Muscle of arm (tissue), 14 donors: ENCODE results near the gene ZNF799. TPM values are rescaled to one million over a fixed set of nuclear protein-coding genes. Genes with fewer than 3 reads are reported as not detected.
"Not testable (repeated sequence)": the region's sequence is repeated elsewhere in the genome, so short reads cannot be mapped to it uniquely, and the experiment has no call there.

ENCODE experiments used
- DNase-seq: peaks from one replicate; pipeline ENCODE4 v3.0.0-alpha.2; 2013
- long read RNA-seq, 11 donors: transcript quantifications; one replicate each; lab custom pipeline, GENCODE V29; 2026
- polyA plus RNA-seq, 12 donors: library from polyadenylated mRNA; unstranded; fragments of 120-200 nt; gene quantifications; one replicate each; pipeline ENCODE4 v1.2.1, GENCODE V29; 2013; ENCODE audit not compliant: insufficient read length in 12 of 12

ZNF799 gene
- polyA plus RNA-seq = 1 to 10 TPM in 10 of 12 donors, not detected in 2; 3.0 to 6.5 (median 4.4) TPM
- long read RNA-seq, donor 1, partial matches to known transcripts = 0 of 2 reads
- long read RNA-seq, donor 1, other reads (novel, unspliced or antisense) = 0 of 2 reads
- long read RNA-seq, donor 2, full-length matches to known transcripts = 4 of 4 reads
- long read RNA-seq, donor 2, partial matches to known transcripts = 0 of 4 reads
- long read RNA-seq, donor 2, other reads (novel, unspliced or antisense) = 0 of 4 reads
- long read RNA-seq, donor 3, full-length matches to known transcripts = 1 of 1 reads
- long read RNA-seq, donor 3, partial matches to known transcripts = 0 of 1 reads
- long read RNA-seq, donor 3, other reads (novel, unspliced or antisense) = 0 of 1 reads
- long read RNA-seq, donor 4, partial matches to known transcripts = 0 of 1 reads
- long read RNA-seq, donor 4, other reads (novel, unspliced or antisense) = 0 of 1 reads
- long read RNA-seq, donor 5, full-length matches to known transcripts = 5 of 5 reads
- long read RNA-seq, donor 5, partial matches to known transcripts = 0 of 5 reads
- long read RNA-seq, donor 5, other reads (novel, unspliced or antisense) = 0 of 5 reads
- long read RNA-seq, donor 6 = 0 reads
- long read RNA-seq, donor 7, partial matches to known transcripts = 0 of 1 reads
- long read RNA-seq, donor 7, other reads (novel, unspliced or antisense) = 0 of 1 reads
- long read RNA-seq, donor 8 = 0 reads
- long read RNA-seq, donor 9, partial matches to known transcripts = 0 of 2 reads
- long read RNA-seq, donor 9, other reads (novel, unspliced or antisense) = 0 of 2 reads
- long read RNA-seq, donor 10, full-length matches to known transcripts = 1 of 1 reads
- long read RNA-seq, donor 10, partial matches to known transcripts = 0 of 1 reads
- long read RNA-seq, donor 10, other reads (novel, unspliced or antisense) = 0 of 1 reads
- long read RNA-seq, donor 11 = 0 reads

- peak; percentile 96 for DNase-seq
Observed at GRCh38 chr19:12400633-12401502, at the start of gene ZNF799. Gene ZNF799 (minus strand): TSS chr19:12401271. CDS start chr19:12401070, 201 bp downstream.

- DNase-seq = no peak
Observed at GRCh38 chr19:12450844-12451243, 49.8 kb upstream of the ZNF799 start.

DNA sequence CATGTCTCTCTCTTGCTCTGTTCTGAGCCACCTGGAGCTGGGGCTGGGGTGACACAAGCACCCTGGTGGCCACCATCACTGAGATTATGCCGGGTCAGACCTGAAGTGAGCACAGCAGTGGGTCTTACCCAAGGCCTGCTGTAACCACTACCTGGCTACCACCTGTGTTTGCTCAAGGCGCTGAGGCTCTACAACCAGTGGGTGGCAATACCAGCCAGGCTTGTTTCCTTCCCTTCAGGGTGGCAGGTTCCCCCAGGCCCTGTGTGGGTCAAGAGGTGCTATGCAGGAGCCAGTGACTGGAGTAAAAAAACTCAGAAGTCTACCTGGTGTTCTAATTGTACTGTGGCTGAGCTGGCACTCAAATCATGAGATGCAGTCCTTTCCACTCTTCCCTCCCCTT lies 47.7 kb upstream of the ZNF799 start:
- no peak for DNase-seq

DNA sequence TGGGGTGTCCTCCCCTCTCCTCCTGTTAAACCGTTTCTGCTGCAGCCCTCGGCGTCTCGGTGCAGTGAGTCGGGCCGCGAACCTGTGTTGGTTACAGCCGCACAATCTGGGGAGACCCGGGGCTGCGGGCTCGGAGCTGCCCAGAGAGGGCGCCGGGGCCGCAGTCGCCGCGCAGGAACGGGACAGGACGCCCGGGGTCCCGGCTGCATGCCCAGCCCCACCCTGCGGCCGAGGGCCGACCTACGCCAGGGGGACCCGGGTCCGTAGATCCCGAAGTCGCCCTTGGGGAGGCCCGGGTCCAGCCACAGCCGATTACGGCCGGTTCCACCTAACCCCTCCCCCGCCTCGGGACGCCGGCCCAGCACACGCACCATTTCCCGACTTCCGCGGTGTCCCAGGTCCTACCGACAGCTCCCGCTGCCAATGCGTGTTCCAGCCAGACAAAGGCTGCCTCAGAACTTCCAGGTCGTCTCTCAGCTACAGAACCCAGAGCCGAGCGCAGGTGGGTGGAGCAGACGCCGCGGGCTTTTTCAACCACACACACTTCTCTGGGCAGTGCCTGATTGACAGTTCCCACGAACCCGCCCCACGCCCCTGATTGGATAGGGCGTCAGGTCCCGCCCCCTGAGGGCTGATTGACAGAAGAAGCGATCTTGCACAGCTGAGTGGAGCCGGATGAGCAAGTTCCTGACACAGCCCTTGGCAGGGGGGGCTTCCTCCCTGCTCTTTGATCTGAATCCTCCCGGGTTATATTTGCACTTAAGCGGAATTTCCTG lies 39.7 kb upstream of the ZNF799 start, which contains the start of gene ZNF443:
ZNF443 (minus strand) TSS at position 481 of the 776 bp plus-strand sequence; CDS start at position 374, 107 bp downstream.
- DNase-seq = peak; percentile 98

GRCh38 chr19:12439686-12440540 lies 38.8 kb upstream of the ZNF799 start:
- peak; percentile 7 for DNase-seq

GRCh38 chr19:12430726-12431299 lies 29.7 kb upstream of the ZNF799 start:
- DNase-seq = not testable (repeated sequence)

DNA sequence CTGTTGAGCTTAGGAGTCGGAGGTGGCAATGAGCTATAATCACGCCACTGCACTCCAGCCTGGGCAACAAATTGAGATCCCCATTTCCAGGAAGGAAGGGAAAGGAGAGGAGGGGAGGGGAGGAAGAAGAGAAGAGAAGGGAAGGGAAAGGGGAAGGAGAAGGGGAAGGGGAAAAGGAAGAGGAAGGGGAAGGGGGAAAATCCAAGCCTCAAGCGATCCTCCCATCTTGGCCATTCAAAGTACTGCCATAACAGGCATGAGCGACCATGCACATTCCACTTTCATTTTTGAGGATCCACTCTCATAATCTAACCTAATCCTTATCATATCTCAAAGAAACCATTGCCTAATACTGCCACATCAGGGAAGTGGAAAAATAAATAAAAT lies 24.8 kb upstream of the ZNF799 start:
- no peak for DNase-seq

DNA sequence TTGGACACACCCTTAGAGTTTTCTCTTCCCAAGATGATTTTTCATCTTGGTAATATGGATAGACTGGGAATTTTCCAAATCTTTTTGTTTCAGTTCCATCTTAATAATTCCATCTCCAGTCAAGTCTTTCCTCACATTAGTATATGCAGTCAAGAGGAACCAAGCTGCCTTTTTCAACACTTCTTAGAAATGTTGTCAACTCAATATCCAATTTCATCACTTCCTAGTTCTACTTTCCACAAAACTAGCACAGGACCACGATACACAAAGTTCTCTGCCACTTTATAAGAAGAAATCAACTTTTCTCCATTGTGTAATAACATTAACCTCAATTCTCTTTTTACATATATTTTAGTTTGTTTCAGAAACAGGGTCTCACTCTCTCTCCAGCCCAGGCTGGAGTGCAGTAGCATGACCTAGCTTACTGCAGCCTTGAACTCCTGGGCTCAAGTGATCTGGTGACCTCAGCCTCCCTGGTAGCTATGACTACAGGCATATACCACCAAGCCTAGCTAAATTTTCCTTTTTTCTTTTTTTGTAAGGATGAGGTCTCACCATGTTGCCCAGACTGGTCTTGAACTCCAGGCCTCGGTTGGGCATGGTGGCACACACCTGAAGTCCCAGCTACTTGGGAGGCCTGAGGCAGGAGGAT lies 24.3 kb upstream of the ZNF799 start:
- no peak for DNase-seq

- not testable (repeated sequence) for DNase-seq
Observed at GRCh38 chr19:12417273-12417672, 16.2 kb upstream of the ZNF799 start.

DNA sequence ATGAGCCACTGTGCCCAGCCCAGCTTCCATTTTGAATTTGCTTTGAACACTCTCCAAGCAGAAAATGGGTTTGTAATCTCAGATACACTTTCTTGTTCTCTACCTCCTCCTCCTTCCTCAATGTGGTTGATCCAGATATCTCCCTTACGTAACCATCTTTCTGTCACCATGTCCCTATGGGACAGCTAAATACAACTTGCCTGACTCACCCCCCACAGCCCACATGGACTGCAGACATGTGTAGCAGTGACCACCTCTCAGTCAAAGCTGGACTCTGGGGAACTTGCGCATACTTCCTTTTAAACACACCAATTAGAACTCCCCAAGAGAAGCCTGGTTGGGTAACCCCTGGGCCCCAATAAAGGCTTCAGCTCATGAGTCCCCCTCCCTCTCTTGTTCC lies 10.8 kb upstream of the ZNF799 start:
- DNase-seq = no peak

DNA sequence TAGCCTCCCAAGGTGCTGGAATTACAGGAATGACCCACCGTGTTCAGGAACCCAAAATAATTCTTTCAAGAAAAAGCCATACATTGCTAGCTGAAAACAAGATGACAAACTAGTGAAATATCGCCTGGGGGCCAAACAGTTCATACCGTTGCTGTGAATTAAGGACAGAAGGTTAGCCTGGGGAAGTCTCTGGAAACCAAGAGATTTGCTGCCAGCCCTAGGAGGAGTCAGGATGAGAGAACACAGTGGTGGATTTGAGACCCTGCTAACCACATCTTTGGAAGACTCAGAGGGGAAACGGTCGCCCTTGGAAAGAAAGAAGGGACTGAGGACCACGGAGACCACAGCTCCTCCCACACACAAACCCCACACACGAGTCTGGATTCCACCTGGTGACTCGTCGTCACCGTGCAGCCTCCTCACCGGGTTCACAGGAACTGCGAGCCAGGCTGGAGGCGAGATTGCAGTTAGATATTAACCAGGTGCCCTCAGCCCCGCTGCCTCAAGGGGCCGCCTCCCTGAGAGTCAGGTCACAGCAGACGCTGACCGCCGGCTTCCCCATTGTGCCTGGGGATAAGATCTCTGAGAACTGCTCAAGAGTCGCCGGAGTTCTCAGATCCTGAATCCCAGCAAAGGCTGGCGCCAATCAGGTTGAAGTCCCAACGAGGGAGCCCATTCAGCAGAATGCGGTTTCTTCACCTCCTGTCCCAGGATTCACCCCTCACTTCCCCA lies 1.0 kb downstream of the ZNF799 start:
- DNase-seq = peak; percentile 7

- not testable (repeated sequence) for DNase-seq
Observed at GRCh38 chr19:12391148-12391547, 9.9 kb downstream of the ZNF799 start.

DNA sequence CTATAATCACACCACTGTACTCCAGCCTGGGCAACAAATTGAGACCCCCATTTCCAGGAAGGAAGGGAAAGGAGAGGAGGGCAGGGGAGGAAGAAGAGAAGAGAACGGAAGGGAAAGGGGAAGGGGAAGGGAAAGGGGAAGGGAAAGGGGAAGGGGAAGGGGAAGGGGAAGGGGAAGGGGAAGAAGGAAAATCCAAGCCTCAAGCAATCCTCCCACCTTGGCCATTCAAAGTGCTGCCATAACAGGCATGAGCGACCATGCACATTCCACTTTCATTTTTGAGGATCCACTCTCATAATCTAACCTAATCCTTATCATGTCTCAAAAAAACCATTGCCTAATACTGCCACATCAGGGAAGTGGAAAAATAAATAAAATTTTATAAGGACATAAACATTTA lies 14.7 kb downstream of the ZNF799 start:
- DNase-seq = not testable (repeated sequence)

DNA sequence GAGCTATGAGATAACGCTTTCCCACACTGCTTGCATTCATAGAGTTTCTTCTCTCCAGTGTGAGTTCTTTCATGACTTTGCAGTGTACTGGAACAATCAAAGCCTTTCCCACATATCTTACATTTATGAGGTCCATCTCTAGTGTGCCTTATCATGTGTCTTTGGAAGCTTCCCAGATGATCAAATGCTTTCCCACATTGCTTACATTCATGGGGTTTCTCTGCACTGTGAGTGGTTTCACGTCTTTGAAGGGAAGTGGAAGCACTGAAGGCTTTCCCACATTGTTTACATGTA lies 20.7 kb downstream of the ZNF799 start:
- DNase-seq = no peak

DNA sequence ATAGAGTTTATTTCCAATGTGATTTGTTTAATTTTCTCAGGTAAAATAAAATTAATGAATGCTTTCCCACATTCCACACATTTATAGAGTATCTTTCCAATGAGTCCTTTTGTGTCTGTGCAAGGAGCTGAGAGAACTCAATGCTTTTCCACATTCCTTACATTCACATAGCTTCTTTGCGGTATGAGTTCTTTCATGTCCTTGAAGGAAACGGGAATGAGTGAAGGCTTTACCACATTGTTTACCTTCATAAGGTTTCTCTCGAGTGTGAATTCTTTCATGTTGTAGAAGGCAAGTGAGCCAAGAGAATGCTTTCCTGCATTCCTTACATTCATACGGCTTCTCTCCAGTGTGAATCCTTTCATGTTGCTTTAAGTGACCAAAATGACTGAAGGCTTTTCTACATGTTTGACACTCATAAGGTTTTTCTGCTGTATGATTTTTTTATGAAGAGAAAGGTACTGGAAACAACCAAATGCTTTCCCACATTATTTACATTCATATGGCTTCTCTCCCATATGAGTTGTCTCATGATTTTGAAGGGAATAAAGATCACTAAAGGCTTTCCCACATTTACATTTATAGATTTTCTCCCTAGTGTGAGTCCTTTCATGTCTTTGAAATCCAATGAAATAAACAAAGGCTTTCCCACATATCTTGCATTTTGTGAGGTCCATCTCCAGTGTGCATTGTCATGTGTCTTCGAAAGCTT lies 21.2 kb downstream of the ZNF799 start:
- no peak for DNase-seq

DNA sequence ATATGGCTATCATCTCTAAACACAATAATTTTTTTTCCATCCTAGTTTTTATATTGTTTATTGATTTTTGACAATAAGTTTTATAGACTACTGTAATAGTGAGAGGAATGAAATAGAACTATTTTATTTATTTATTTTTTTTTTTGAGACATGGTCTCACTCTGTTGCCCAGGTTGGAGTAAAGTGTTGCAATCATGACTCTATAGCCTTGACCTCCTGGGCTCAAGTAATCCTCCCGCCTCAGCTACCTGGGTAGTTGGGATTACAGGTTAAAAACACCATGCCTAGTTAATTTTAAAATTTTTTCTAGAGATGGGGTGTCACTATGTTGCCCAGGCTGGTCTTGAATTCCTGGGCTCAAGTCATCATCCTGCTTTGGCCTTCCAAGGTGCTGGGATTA lies 27.0 kb downstream of the ZNF799 start:
- no peak for DNase-seq
